ENCODE measurements around the gene RAB7B. TPM values are rescaled to one million over a fixed set of nuclear protein-coding genes. Genes with fewer than 3 reads are reported as not detected.

The RAB7B gene
- total RNA-seq, 1 experiment from 2014 or later, result 3.6 TPM

- no TSS peak for BruUV-seq (replicated peaks)
- intact Hi-C loops (cut with micrococcal nuclease), result no loop called here
Measured at GRCh38 chr1:205961405-205961804, 41.8 kb downstream of the RAB7B start.

GRCh38 chr1:205959789-205960188 lies 43.4 kb downstream of the RAB7B start:
- no peak for TF ChIP-seq CTCF (IDR thresholded peaks at IDR 0.05; ENCODE audit: unreplicated experiment)
- no peak overlapping the region for H3K4me3 Mint-ChIP-seq (ENCODE audit: unreplicated experiment)
- H3K27me3 Mint-ChIP-seq (ENCODE audit: insufficient read depth, unreplicated experiment), result peaks cover 63% of the 10 kb centered on the region
- H3K27ac Mint-ChIP-seq (ENCODE audit: low read depth, unreplicated experiment), result no peak overlapping the region
- intact Hi-C loops (cut with micrococcal nuclease), result no loop called here
- BruUV-seq (replicated peaks), result no TSS peak
- no peaks in the 10 kb centered on the region for H3K9me3 Mint-ChIP-seq (ENCODE audit: unreplicated experiment)
- DNase-seq (ENCODE audit: unreplicated experiment), result no peak
- no peaks in the 10 kb centered on the region for H3K36me3 Mint-ChIP-seq (ENCODE audit: insufficient read depth, unreplicated experiment)
- ChIA-PET CTCF (interaction anchor here (0.5 to 8.1 kb wide), 9 partner anchors 9 to 1491 kb away, joined by 3 to 58 read pairs (median 3); no protein-coding TSS in a partner anchor), POLR2A (interaction anchor here (1.4 to 8.2 kb wide), 4 partner anchors 10 to 18 kb away, joined by 3 to 88 read pairs (median 6); no protein-coding TSS in a partner anchor)
- peaks cover 45% of the 10 kb centered on the region for H3K4me1 Mint-ChIP-seq (ENCODE audit: insufficient read depth, unreplicated experiment)

More at GRCh38 chr1:205961405-205961804, 41.8 kb downstream of the RAB7B start:
- CTCF ChIA-PET, result interaction anchor here (0.5 to 8.1 kb wide), 9 partner anchors 10 to 843 kb away, joined by 3 to 58 read pairs (median 3); no protein-coding TSS in a partner anchor
- H3K27me3 Mint-ChIP-seq (ENCODE audit: insufficient read depth, unreplicated experiment), result peaks cover 47% of the 10 kb centered on the region
- TF ChIP-seq CTCF (IDR thresholded peaks at IDR 0.05; ENCODE audit: unreplicated experiment), result no peak
- H3K4me1 Mint-ChIP-seq (ENCODE audit: insufficient read depth, unreplicated experiment), result peaks cover 34% of the 10 kb centered on the region
- H3K9me3 Mint-ChIP-seq (ENCODE audit: unreplicated experiment), result no peaks in the 10 kb centered on the region
- peak overlapping the region; percentile 20 for H3K27ac Mint-ChIP-seq (ENCODE audit: low read depth, unreplicated experiment)
- H3K36me3 Mint-ChIP-seq (ENCODE audit: insufficient read depth, unreplicated experiment), result no peaks in the 10 kb centered on the region
- DNase-seq (ENCODE audit: unreplicated experiment), result peak; percentile 73
- H3K4me3 Mint-ChIP-seq (ENCODE audit: unreplicated experiment), result no peak overlapping the region
- POLR2A ChIA-PET, result interaction anchor here (0.6 to 8.2 kb wide), 5 partner anchors 11 to 247 kb away, joined by 3 to 88 read pairs (median 3); partner anchors contain the start of gene SLC41A1

- CTCF ChIA-PET, result interaction anchor here (1.1 to 8.1 kb wide), 4 partner anchors 23 to 164 kb away, joined by 3 to 58 read pairs (median 7); no protein-coding TSS in a partner anchor
- intact Hi-C loops (cut with micrococcal nuclease), result no loop called here
- Mint-ChIP-seq H3K27ac (ENCODE audit: low read depth, unreplicated experiment) (no peak overlapping the region), H3K9me3 (ENCODE audit: unreplicated experiment) (no peaks in the 10 kb centered on the region), H3K4me3 (ENCODE audit: unreplicated experiment) (no peak overlapping the region), H3K4me1 (ENCODE audit: insufficient read depth, unreplicated experiment) (peaks cover 28% of the 10 kb centered on the region), H3K27me3 (ENCODE audit: insufficient read depth, unreplicated experiment) (peaks cover 77% of the 10 kb centered on the region), H3K36me3 (ENCODE audit: insufficient read depth, unreplicated experiment) (no peaks in the 10 kb centered on the region)
- BruUV-seq (replicated peaks), result no TSS peak
- no peak for DNase-seq (ENCODE audit: unreplicated experiment)
- TF ChIP-seq CTCF (IDR thresholded peaks at IDR 0.05; ENCODE audit: unreplicated experiment), result no peak
- POLR2A ChIA-PET, result interaction anchor here (1.6 to 2.3 kb wide), 2 partner anchors 10 to 13 kb away, joined by 4 to 6 read pairs; no protein-coding TSS in a partner anchor
Measured at GRCh38 chr1:205955499-205955898, 47.7 kb downstream of the RAB7B start.

GRCh38 chr1:205954819-205955404 lies 48.3 kb downstream of the RAB7B start:
- no TSS peak for BruUV-seq (replicated peaks)
- Mint-ChIP-seq H3K4me1 (ENCODE audit: insufficient read depth, unreplicated experiment) (peaks cover 34% of the 10 kb centered on the region), H3K9me3 (ENCODE audit: unreplicated experiment) (no peaks in the 10 kb centered on the region), H3K4me3 (ENCODE audit: unreplicated experiment) (no peak overlapping the region), H3K36me3 (ENCODE audit: insufficient read depth, unreplicated experiment) (no peaks in the 10 kb centered on the region), H3K27ac (ENCODE audit: low read depth, unreplicated experiment) (no peak overlapping the region), H3K27me3 (ENCODE audit: insufficient read depth, unreplicated experiment) (peaks cover 71% of the 10 kb centered on the region)
- ChIA-PET CTCF (interaction anchor here (0.6 to 13.7 kb wide), 5 partner anchors 16 to 163 kb away, joined by 3 to 198 read pairs (median 4); no protein-coding TSS in a partner anchor), POLR2A (interaction anchor here (1.3 to 2.3 kb wide), 3 partner anchors 11 to 21 kb away, joined by 3 to 6 read pairs (median 4); no protein-coding TSS in a partner anchor)
- TF ChIP-seq CTCF (IDR thresholded peaks at IDR 0.05; ENCODE audit: unreplicated experiment), result no peak
- no peak for DNase-seq (ENCODE audit: unreplicated experiment)
- intact Hi-C loops (cut with micrococcal nuclease), result no loop called here
